Transverse colon (tissue), 3 donors: ENCODE data around the gene CTDP1.

Experiments
- CTCF ChIP-seq, 5 experiments: fragments of 200-600 bp in 3 of 5; fragments of 450-650 bp in 2 of 5; sonication (generic) in 3 of 5; IDR thresholded peaks; 1 replicate in 2 of 5; 2 replicates in 3 of 5; pipeline ENCODE4 v1.5.1; 2016 to 2017; ENCODE audit warnings: antibody characterized with exemption in 5 of 5, inconsistent platforms in 3 of 5, mild to moderate bottlenecking in 2 of 5, moderate library complexity in 1 of 5
- POLR2A ChIP-seq: fragments of 450-650 bp; IDR thresholded peaks from one replicate; pipeline ENCODE4 v1.6.1; 2016; ENCODE audit warnings: antibody characterized with exemption, mild to moderate bottlenecking, moderate library complexity

GRCh38 chr18:79640875-79641274 lies 38.7 kb upstream of the CTDP1 start:
- TF ChIP-seq CTCF (IDR thresholded peaks at IDR 0.05): no peak
- TF ChIP-seq POLR2A: no peak
